ENCODE data around the gene SERBP1.

DNA sequence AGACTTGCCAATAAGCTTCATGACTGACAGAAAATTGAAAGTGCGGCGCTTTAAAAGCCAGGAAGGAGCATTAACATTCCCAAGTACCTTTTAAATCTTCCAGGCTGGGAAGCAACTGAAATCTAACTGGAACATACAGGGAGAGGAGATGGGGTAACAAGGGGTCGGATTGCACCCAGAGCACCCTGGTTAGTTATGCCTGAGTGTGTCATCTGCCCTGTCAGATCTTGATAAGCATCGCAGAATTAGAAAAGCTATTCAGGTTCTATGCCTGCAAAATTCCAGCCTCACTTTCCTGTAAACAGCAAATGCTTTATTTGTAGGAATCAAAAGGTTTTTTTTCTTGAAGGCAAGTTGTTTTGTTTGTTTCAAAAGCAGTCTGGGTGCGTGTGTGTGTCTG, 58.5 kb downstream of the SERBP1 start:
- TF ChIP-seq CTCF (IDR thresholded peaks at IDR 0.05): no peak
- no peak for TF ChIP-seq POLR2A (IDR thresholded peaks at IDR 0.05)
- no peak for TF ChIP-seq POLR2AphosphoS5 (IDR thresholded peaks at IDR 0.05; ENCODE audit: insufficient read depth in 1 of 2, low read depth in 1 of 2)

All from vagina (tissue), 2 donors.